HUES48 (cell line): ENCODE measurements around the gene OR51S1.
"Not testable (repeated sequence)": the region's sequence is repeated elsewhere in the genome, so short reads cannot be mapped to it uniquely, and the experiment has no call there.

Experiments
- H3K27ac ChIP-seq: one replicate; pipeline ENCODE4 v1.7.0; 2013; ENCODE audit warnings: low read depth, low read length, inconsistent platforms
- H3K27me3 ChIP-seq: 2 replicates; pipeline ENCODE4 v1.6.1; 2013; ENCODE audit warnings: mild to moderate bottlenecking, low read length; ENCODE audit not compliant: control insufficient read depth, insufficient read depth
- H3K36me3 ChIP-seq: 2 replicates; pipeline ENCODE4 v1.6.1; 2013; ENCODE audit warnings: low read length; ENCODE audit not compliant: control insufficient read depth, insufficient read depth
- H3K4me1 ChIP-seq: 2 replicates; pipeline ENCODE4 v1.6.1; 2013; ENCODE audit warnings: mild to moderate bottlenecking, low read length; ENCODE audit not compliant: control insufficient read depth, insufficient read depth
- H3K4me3 ChIP-seq: 2 replicates; pipeline ENCODE4 v1.5.1; 2013; ENCODE audit warnings: mild to moderate bottlenecking, low read depth, low read length
- H3K9ac ChIP-seq: 2 replicates; pipeline ENCODE4 v1.6.1; 2013; ENCODE audit warnings: mild to moderate bottlenecking, low read depth, low read length, moderate library complexity
- H3K9me3 ChIP-seq: 2 replicates; pipeline ENCODE4 v1.6.1; 2013; ENCODE audit warnings: low read length; ENCODE audit not compliant: control insufficient read depth, insufficient read depth

Gene OR51S1

GRCh38 chr11:4808476-4808875 lies 40.5 kb downstream of the OR51S1 start:
- Histone ChIP-seq H3K4me3 (no peak overlapping the region), H3K27ac (no peak overlapping the region), H3K9me3 (no peaks in the 10 kb centered on the region), H3K36me3 (no peaks in the 10 kb centered on the region), H3K9ac (no peak overlapping the region), H3K4me1 (no peaks in the 10 kb centered on the region), H3K27me3 (no peaks in the 10 kb centered on the region)

- Histone ChIP-seq H3K36me3 (no peaks in the 10 kb centered on the region), H3K27me3 (no peaks in the 10 kb centered on the region), H3K9me3 (no peaks in the 10 kb centered on the region), H3K27ac (no peak within 1 kb of the TSS), H3K9ac (no peak within 1 kb of the TSS), H3K4me3 (no peak within 1 kb of the TSS), H3K4me1 (no peaks in the 10 kb centered on the region)
Measured at GRCh38 chr11:4804280-4804679, 44.7 kb downstream of the OR51S1 start, which contains the start of gene OR52R1. Gene OR52R1 (minus strand): TSS chr11:4804380. CDS start chr11:4804380, 0 bp downstream.

DNA sequence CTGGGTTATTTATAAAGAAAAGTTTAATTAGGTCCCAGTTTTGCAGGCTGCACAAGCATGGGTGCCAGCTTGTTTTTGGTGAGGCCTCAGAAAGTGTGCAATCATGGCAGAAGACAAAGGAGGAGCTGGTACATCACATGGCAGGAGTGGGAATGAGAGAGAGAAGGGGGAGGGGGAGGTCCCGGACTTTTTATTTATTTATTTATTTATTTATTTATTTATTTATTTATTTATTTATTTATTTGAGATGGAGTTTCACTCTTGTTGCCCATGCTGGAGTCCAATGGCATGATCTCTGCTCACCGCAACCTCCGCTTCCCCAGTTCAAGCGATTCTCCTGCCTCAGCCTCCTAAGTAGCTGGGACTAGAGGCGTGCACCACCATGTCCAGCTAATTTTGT lies 47.7 kb downstream of the OR51S1 start:
- not testable (repeated sequence) for H3K27ac ChIP-seq, H3K4me1 ChIP-seq, H3K4me3 ChIP-seq, H3K9ac ChIP-seq, H3K27me3 ChIP-seq, H3K36me3 ChIP-seq, H3K9me3 ChIP-seq

DNA sequence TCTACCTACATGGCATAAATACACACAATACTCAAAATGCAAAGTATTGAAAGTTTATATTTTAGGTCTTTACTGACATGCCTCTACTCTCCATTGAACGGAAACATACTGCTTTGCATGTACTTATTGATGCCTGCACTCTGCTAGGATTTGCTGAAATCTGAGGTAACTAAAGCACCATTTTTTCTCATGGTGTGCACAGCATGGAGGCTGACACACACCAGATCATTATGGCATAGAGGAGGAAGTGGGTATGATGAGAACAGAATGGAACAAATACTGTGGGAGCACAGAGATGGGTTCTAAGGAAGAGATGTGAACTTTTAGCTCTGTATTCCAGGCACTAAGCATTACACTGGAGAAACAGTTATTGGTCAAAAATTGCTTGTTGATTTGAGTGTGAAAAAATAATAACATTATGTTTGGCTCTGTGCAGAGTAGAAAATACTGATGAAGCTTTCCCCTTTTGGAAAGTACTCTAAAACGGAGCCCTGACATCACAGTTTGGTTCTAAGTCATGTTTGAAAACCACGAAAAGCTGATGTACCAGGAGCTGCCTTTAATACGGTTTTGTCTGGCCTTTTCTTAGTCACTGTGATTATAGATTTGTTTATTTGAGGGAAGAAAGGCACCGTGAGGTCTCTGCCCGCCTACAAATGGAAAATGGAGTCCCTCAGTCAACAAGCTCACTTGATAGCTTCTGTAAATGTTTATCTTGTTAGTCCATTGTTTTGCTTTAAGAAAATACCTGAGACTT lies 50.4 kb downstream of the OR51S1 start:
- H3K27me3 ChIP-seq = no peaks in the 10 kb centered on the region
- no peaks in the 10 kb centered on the region for H3K9me3 ChIP-seq
- no peak overlapping the region for H3K4me3 ChIP-seq
- no peaks in the 10 kb centered on the region for H3K4me1 ChIP-seq
- no peak overlapping the region for H3K9ac ChIP-seq
- no peaks in the 10 kb centered on the region for H3K36me3 ChIP-seq
- H3K27ac ChIP-seq = no peak overlapping the region
